HG03064 (cell line): ENCODE results near the gene EVA1A.

Experiments
- ATAC-seq: cut with Tn5 transposase; IDR thresholded peaks from one replicate; pipeline ENCODE4 v1.9.1; 2021; ENCODE audit warnings: low read depth; ENCODE audit not compliant: unreplicated experiment

EVA1A gene

GRCh38 chr2:75521225-75521872 lies 39.4 kb downstream of the EVA1A start:
- no peak for ATAC-seq

GRCh38 chr2:75519843-75520242 lies 40.9 kb downstream of the EVA1A start:
- ATAC-seq: no peak

- ATAC-seq: no peak
Measured at GRCh38 chr2:75518638-75519465, 41.9 kb downstream of the EVA1A start.

- no peak for ATAC-seq
Measured at GRCh38 chr2:75517547-75518230, 43.0 kb downstream of the EVA1A start.

GRCh38 chr2:75516378-75517360 lies 44.1 kb downstream of the EVA1A start:
- no peak for ATAC-seq

GRCh38 chr2:75515584-75516368 lies 45.0 kb downstream of the EVA1A start:
- ATAC-seq: no peak

- no peak for ATAC-seq
Measured at GRCh38 chr2:75513616-75514170, 47.0 kb downstream of the EVA1A start.

GRCh38 chr2:75512455-75513212 lies 48.1 kb downstream of the EVA1A start:
- no peak for ATAC-seq

GRCh38 chr2:75506101-75506697 lies 54.5 kb downstream of the EVA1A start:
- no peak for ATAC-seq

GRCh38 chr2:75505012-75505411 lies 55.7 kb downstream of the EVA1A start:
- ATAC-seq: no peak

- ATAC-seq: no peak
Measured at GRCh38 chr2:75503048-75503607, 57.6 kb downstream of the EVA1A start.

GRCh38 chr2:75500633-75501032 lies 60.1 kb downstream of the EVA1A start:
- ATAC-seq: no peak

- no peak for ATAC-seq
Measured at GRCh38 chr2:75499534-75499933, 61.2 kb downstream of the EVA1A start.

GRCh38 chr2:75498907-75499306 lies 61.8 kb downstream of the EVA1A start:
- ATAC-seq: no peak

- no peak for ATAC-seq
Measured at GRCh38 chr2:75497256-75497655, 63.5 kb downstream of the EVA1A start.

- no peak for ATAC-seq
Measured at GRCh38 chr2:75495862-75496261, 64.9 kb downstream of the EVA1A start.

GRCh38 chr2:75494137-75494769 lies 66.5 kb downstream of the EVA1A start:
- no peak for ATAC-seq
